ENCODE results near the gene RBM15. TPM values are rescaled to one million over a fixed set of nuclear protein-coding genes. Genes with fewer than 3 reads are reported as not detected.

RBM15 gene
- total RNA-seq, 1 donor, result 54.0 TPM

DNA sequence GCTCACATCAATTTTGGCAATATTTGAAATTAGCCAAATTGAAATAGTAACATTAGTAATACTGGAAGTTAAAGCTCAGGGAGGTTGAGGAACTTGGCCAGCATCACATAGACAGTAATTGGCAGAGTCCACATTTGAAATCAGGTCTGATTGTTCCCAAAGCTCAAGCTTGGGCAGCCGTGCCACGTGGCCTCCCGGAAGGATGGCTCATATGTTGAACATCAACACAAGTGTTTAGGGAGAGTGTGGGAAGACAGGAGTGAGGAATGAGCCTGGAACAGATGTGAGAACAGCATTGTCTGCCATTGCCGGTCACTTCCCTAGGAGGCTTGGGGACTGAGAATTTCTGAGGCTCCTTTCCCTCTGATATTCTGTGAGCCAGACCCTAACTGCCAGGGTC, 40.2 kb upstream of the RBM15 start:
- TF ChIP-seq, protein P1, sequence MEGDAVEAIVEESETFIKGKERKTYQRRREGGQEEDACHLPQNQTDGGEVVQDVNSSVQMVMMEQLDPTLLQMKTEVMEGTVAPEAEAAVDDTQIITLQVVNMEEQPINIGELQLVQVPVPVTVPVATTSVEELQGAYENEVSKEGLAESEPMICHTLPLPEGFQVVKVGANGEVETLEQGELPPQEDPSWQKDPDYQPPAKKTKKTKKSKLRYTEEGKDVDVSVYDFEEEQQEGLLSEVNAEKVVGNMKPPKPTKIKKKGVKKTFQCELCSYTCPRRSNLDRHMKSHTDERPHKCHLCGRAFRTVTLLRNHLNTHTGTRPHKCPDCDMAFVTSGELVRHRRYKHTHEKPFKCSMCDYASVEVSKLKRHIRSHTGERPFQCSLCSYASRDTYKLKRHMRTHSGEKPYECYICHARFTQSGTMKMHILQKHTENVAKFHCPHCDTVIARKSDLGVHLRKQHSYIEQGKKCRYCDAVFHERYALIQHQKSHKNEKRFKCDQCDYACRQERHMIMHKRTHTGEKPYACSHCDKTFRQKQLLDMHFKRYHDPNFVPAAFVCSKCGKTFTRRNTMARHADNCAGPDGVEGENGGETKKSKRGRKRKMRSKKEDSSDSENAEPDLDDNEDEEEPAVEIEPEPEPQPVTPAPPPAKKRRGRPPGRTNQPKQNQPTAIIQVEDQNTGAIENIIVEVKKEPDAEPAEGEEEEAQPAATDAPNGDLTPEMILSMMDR (IDR thresholded peaks at IDR 0.05; ENCODE audit: insufficient read depth, low read depth, low read length), result no peak
- no peak overlapping the region for H3K4me3 ChIP-seq (ENCODE audit: low read depth, low read length)
- no peak for DNase-seq (ENCODE audit: low read depth)

DNA sequence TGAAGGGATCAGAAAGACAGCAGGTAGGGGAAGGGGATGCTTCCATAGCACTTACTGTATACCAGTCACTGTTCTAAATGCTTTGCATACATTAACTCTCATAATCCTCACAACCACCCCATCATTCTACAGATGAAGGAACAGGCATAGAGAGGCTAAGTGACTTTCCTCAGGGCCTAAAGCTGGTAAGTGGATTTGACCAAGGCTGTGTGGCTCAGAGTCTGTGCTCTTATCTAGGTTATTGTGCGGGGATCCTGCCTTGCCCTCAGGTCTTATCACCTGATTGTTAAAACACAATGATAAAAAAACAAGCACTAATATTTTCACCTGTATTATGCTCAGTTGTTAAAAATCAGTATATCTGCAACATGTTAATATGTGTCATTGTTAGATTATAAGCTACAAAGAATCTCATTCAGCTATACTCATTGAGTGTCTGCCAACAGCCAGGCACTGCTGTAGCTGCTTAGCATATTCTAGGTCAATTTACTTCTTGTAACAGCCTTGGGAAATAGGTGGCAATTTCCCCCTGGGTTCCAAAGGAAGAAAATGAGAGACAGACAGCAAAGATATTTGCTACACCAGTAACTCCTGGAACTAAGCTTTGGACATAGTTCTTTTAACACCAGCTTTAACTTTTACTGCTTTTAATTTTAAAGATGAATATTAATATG, 38.6 kb upstream of the RBM15 start:
- no peak overlapping the region for H3K4me3 ChIP-seq (ENCODE audit: low read depth, low read length)
- no peak for DNase-seq (ENCODE audit: low read depth)
- TF ChIP-seq, protein P1 (IDR thresholded peaks at IDR 0.05; ENCODE audit: insufficient read depth, low read depth, low read length), result no peak

DNA sequence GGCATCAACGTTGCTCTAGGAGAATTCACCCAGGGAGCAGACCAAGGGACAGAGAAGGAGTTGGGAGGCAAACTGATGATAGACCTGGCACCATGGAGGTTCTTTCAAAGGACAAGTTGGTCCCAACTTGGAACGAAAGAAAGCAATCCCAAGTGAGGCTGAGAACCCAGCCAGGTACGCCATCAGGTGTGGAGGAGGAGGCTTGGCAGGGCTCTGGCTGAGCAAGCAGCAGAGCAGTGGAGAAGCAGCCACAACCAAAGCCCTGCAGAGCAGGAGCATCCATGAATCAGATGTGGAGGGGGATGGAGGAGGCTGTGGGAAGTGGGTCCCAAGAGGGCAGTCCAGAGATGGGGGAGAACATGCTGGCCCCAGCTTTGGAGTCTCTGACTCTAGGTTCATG, 36.3 kb upstream of the RBM15 start:
- no peak overlapping the region for H3K4me3 ChIP-seq (ENCODE audit: low read depth, low read length)
- TF ChIP-seq, protein P1 (IDR thresholded peaks at IDR 0.05; ENCODE audit: insufficient read depth, low read depth, low read length), result no peak
- no peak for DNase-seq (ENCODE audit: low read depth)

DNA sequence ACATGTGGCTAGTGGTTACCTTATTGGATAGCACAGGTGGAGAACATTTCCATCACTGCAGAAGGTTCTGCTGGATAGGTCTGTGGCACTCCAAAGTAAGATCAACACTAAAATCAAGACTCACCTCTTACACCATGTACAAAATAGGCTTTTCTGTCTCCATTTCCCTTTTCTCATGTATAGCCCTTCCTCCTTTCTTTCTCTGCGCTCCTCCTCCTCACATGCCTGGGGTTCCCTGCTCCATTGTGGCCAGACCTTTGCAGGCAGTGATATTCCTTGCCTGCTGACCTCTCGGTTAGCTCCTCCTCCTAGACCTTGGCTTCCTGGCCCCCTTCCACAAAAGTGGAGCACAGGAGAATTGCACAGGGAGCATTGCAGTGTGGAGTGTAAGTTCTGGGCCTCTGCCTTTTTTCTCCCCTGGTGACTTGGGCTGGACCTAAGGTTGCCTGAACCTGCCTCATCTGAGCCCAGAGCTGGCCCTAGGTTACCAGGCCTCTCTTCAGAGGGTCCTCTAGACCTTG, 33.2 kb upstream of the RBM15 start:
- no peak overlapping the region for H3K4me3 ChIP-seq (ENCODE audit: low read depth, low read length)
- DNase-seq (ENCODE audit: low read depth), result no peak
- TF ChIP-seq, protein P1 (IDR thresholded peaks at IDR 0.05; ENCODE audit: insufficient read depth, low read depth, low read length), result no peak

DNA sequence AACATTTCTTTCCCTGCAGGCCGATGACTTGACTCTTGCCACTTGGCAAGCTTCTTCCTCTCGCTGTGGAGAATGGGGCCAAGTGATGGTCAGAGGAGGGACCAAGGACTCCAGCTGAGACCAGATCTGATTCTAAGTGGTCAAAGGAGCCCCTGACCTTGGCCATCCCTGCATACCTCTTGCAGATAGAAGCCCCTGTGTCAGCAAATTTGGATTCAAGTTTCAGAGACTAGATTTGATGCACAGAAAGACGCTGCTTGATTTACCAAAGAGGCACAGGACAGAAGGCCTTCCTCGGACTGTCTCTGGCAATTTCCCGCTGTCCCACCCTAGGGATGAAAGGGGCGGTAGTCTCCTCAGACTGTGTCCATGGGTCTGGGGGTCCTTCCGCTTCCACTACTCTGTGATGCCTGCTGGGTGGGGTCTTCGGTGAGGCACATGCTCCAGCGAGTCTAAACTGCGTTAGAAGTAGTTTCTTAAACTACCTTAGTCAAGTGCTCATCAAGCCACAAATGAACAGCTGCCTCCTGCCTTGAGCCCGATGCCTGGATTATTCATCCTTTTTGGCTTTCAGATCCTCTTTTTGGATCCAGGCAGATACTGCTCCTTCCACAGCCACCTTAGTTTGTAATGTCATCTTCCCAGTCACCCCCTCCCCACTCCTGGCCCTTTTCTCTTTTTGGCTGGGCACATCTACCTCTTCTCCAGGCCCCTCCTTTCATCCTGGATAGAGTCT, 31.8 kb upstream of the RBM15 start:
- TF ChIP-seq, protein P1 (IDR thresholded peaks at IDR 0.05; ENCODE audit: insufficient read depth, low read depth, low read length), result no peak
- H3K4me3 ChIP-seq (ENCODE audit: low read depth, low read length), result no peak overlapping the region
- DNase-seq (ENCODE audit: low read depth), result no peak

DNA sequence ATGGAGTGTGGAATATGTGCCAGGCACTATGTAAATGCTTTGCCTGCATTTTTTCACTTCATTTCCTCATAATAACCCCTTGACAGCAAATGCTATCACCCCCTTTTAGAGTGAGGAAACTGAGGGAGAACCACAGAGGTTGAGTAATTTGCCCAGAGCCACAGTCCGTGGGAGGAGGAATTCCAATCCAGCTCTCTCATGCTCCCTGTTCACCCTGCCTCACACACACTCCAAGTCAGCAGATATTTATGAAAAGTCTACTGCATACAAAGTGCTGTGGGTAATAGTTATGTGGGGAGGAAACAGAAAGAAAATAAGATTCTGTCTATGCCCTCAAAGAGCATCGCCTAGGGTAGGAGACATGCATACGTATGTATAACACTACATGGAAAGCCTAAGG, 30.9 kb upstream of the RBM15 start:
- no peak overlapping the region for H3K4me3 ChIP-seq (ENCODE audit: low read depth, low read length)
- TF ChIP-seq, protein P1 (IDR thresholded peaks at IDR 0.05; ENCODE audit: insufficient read depth, low read depth, low read length), result no peak

More for the DNA sequence above, 30.9 kb upstream of the RBM15 start:
- peak; percentile 79 for DNase-seq (ENCODE audit: low read depth)

Data from fibroblast of villous mesenchyme (primary cell).